ENCODE measurements around the gene CSTPP1.

GRCh38 chr11:46987183-46987582 lies 50.6 kb downstream of the CSTPP1 start:
- TF ChIP-seq CTCF (IDR thresholded peaks at IDR 0.05) (no peak), ZFX (IDR thresholded peaks at IDR 0.05; ENCODE audit: borderline replicate concordance) (no peak)

Measured in 22Rv1 (cell line).